Trophoblast cell (in vitro differentiated cells and primary cell): Measurements from ENCODE around the gene CFAP45.

Source experiments
- DNase-seq, 2 donors: peaks; one replicate each; pipeline ENCODE4 v3.0.0-alpha.2; 2016
- H2AFZ ChIP-seq: 2 replicates; pipeline ENCODE4 v1.6.1; 2013; ENCODE audit warnings: low read length, moderate library complexity, mild to moderate bottlenecking; ENCODE audit not compliant: insufficient read depth, poor library complexity
- H2AK5ac ChIP-seq: 2 replicates; pipeline ENCODE4 v1.6.1; 2013; ENCODE audit warnings: mild to moderate bottlenecking, low read length
- H2BK120ac ChIP-seq: 2 replicates; pipeline ENCODE4 v1.6.1; 2013; ENCODE audit warnings: low read length, mild to moderate bottlenecking, moderate library complexity; ENCODE audit not compliant: insufficient read depth, poor library complexity
- H2BK12ac ChIP-seq: 2 replicates; pipeline ENCODE4 v1.6.1; 2013; ENCODE audit warnings: mild to moderate bottlenecking, low read length, moderate library complexity
- H2BK5ac ChIP-seq: 2 replicates; pipeline ENCODE4 v1.6.1; 2013; ENCODE audit warnings: low read length, low read depth, moderate library complexity, mild to moderate bottlenecking; ENCODE audit not compliant: poor library complexity
- H3K14ac ChIP-seq: 2 replicates; pipeline ENCODE4 v1.6.1; 2013; ENCODE audit warnings: mild to moderate bottlenecking, low read length
- H3K18ac ChIP-seq: 2 replicates; pipeline ENCODE4 v1.6.1; 2013; ENCODE audit warnings: mild to moderate bottlenecking, low read length
- H3K23ac ChIP-seq: 2 replicates; pipeline ENCODE4 v1.6.1; 2013; ENCODE audit warnings: low read length
- H3K27ac ChIP-seq: 2 replicates; pipeline ENCODE4 v1.5.1; 2013; ENCODE audit warnings: low read depth, mild to moderate bottlenecking, inconsistent platforms, low read length, moderate library complexity
- H3K27me3 ChIP-seq: 2 replicates; pipeline ENCODE4 v1.6.1; 2013; ENCODE audit warnings: inconsistent platforms, mild to moderate bottlenecking, low read length, moderate library complexity; ENCODE audit not compliant: insufficient read depth
- H3K36me3 ChIP-seq, 2 experiments: 1 replicate in 1 of 2; 2 replicates in 1 of 2; pipeline ENCODE4 v1.6.1; 2013; ENCODE audit warnings: low read length in 2 of 2, mild to moderate bottlenecking in 2 of 2, moderate library complexity in 1 of 2; ENCODE audit not compliant: insufficient read depth in 2 of 2, control insufficient read depth in 1 of 2
- H3K4ac ChIP-seq: 2 replicates; pipeline ENCODE4 v1.6.1; 2013; ENCODE audit warnings: low read depth, mild to moderate bottlenecking, low read length, moderate library complexity
- H3K4me1 ChIP-seq, 2 experiments: 1 replicate in 1 of 2; 2 replicates in 1 of 2; pipeline ENCODE4 v1.6.1; 2013; ENCODE audit warnings: low read length in 2 of 2, mild to moderate bottlenecking in 2 of 2, moderate library complexity in 1 of 2; ENCODE audit not compliant: insufficient read depth in 2 of 2, control insufficient read depth in 1 of 2
- H3K4me2 ChIP-seq: 2 replicates; pipeline ENCODE4 v1.6.1; 2013; ENCODE audit warnings: inconsistent platforms, mild to moderate bottlenecking, low read length, moderate library complexity
- H3K4me3 ChIP-seq: 2 replicates; pipeline ENCODE4 v1.5.1; 2013; ENCODE audit warnings: mild to moderate bottlenecking, low read depth, low read length, inconsistent platforms
- H3K79me1 ChIP-seq: one replicate; pipeline ENCODE4 v1.6.1; 2013; ENCODE audit warnings: low read length
- H3K79me2 ChIP-seq: 2 replicates; pipeline ENCODE4 v1.6.1; 2013; ENCODE audit warnings: low read length, mild to moderate bottlenecking; ENCODE audit not compliant: control insufficient read depth, insufficient read depth, poor library complexity
- H3K9ac ChIP-seq: 2 replicates; pipeline ENCODE4 v1.6.1; 2013; ENCODE audit warnings: mild to moderate bottlenecking, low read length
- H3K9me3 ChIP-seq: 2 replicates; pipeline ENCODE4 v1.6.1; 2013; ENCODE audit warnings: low read depth, mild to moderate bottlenecking, control low read depth, inconsistent platforms, low read length; ENCODE audit not compliant: insufficient read depth
- H4K12ac ChIP-seq: 2 replicates; pipeline ENCODE4 v1.6.1; 2013; ENCODE audit warnings: low read depth, mild to moderate bottlenecking, low read length, moderate library complexity
- H4K8ac ChIP-seq: 2 replicates; pipeline ENCODE4 v1.6.1; 2013; ENCODE audit warnings: low read depth, mild to moderate bottlenecking, low read length, moderate library complexity
- H4K91ac ChIP-seq: one replicate; pipeline ENCODE4 v1.6.1; 2013; ENCODE audit warnings: low read depth, mild to moderate bottlenecking, low read length, moderate library complexity
- WGBS: extraction: QIAGEN DNeasy Blood & Tissue Kit; methylation state at CpG from one replicate; pipeline ENCODE4 v1.1.7; 2013; ENCODE audit warnings: missing lambda C conversion rate; ENCODE audit not compliant: insufficient read length, insufficient coverage; ENCODE audit errors: extremely low coverage; 5-methylcytosine and 5-hydroxymethylcytosine counted together

CFAP45 gene

DNA sequence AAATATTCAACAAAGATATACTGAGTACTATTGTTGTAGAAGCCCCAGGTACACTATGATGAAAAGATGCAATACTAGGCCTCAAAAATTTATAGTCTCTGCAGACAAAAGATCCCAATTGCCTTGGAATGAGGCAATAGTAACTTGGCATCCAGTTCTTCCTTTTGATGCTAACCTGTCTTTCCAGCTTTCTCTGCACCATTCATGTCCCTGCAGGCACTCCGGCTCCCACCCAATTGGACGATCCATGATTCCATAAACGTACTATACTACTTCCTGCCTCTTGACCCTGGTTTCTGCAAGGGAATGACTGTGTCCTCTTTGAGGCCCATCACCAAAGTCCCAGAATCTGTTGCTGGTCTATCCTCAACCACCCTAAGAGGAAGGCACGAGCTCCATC lies 33.4 kb upstream of the CFAP45 start:
- Histone ChIP-seq H2AK5ac (no peak overlapping the region), H3K79me2 (no peaks in the 10 kb centered on the region), H3K14ac (no peak overlapping the region), H2BK5ac (no peak overlapping the region), H3K9ac (no peak overlapping the region), H3K4me3 (no peak overlapping the region), H3K4me1 (peaks cover 3 to 11% of the 10 kb centered on the region in 2 experiments), H3K79me1 (no peaks in the 10 kb centered on the region), H3K23ac (no peak overlapping the region), H3K36me3 (peaks cover 7 to 9% of the 10 kb centered on the region in 2 experiments), H3K18ac (no peak overlapping the region), H3K4me2 (no peak overlapping the region), H4K8ac (no peak overlapping the region), H4K12ac (no peak overlapping the region), H3K27me3 (no peaks in the 10 kb centered on the region), H3K4ac (no peak overlapping the region), H2BK120ac (no peak overlapping the region), H2AFZ (no peak overlapping the region), H3K27ac (no peak overlapping the region), H4K91ac (no peak overlapping the region), H2BK12ac (no peak overlapping the region), H3K9me3 (peaks cover 2% of the 10 kb centered on the region)
- WGBS: no CpG with 5 or more reads among the region's 4 CpGs
- DNase-seq: peak in 1 of 2 donors; percentile 57

DNA sequence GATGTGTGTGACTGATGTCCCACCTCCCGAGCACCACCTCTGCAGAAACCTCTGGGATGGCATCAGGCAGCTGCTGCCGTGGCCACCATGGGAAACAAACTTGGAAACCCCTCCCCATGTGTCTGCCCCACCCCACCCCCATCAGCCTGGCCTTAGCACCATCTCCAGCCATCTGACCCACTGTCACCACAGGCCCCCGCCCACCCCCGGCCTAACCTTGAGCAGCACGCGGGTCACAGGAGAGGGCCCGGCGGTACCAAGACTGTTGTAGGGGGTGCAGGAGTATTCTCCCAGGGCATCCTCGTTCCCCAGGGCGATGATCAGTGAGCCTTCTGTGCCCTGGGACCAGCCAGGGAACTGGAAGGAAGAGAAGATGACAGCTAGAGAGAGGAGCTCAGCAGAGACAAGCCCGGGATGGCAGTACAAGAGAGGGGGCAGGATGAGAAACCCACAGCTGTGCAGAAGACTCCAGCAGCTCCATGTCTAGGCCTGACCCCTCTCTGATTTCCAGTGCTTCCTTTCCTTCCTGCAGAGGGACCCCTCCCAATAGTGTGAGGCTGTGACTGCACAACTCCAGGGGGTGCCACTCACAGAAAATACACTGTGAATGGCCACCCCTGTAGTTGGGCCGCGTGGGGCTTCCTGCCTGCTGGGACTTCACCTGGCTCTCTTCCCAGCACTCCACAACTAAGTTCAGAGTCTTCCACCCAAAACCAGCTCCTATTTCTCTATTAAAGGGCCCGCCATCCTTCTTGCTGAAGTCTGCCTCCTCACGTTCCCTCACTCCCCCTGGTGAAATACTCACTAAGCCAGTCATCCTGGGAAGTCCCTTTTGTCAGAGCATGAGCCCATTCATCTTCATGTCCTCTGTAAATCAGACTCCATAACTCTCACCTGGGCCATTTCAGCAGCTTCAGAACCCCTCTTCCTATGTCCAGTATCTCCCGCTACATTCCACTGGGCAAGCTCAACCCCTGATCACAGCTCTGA lies 32.6 kb upstream of the CFAP45 start:
- H2BK5ac ChIP-seq: no peak overlapping the region
- no peak overlapping the region for H2AFZ ChIP-seq
- H4K12ac ChIP-seq: no peak overlapping the region
- peaks cover 7 to 9% of the 10 kb centered on the region in 2 experiments for H3K36me3 ChIP-seq
- H3K18ac ChIP-seq: no peak overlapping the region
- H3K9ac ChIP-seq: no peak overlapping the region
- no peak overlapping the region for H4K8ac ChIP-seq
- no peak overlapping the region for H2BK120ac ChIP-seq
- H3K4me1 ChIP-seq: peaks cover 3 to 10% of the 10 kb centered on the region in 2 experiments
- no peak overlapping the region for H2BK12ac ChIP-seq
- no peak overlapping the region for H3K4ac ChIP-seq
- H3K79me1 ChIP-seq: no peaks in the 10 kb centered on the region
- no peak overlapping the region for H3K27ac ChIP-seq
- no peak overlapping the region for H4K91ac ChIP-seq
- H2AK5ac ChIP-seq: no peak overlapping the region
- no peaks in the 10 kb centered on the region for H3K27me3 ChIP-seq
- H3K9me3 ChIP-seq: peaks cover 2% of the 10 kb centered on the region
- no peak overlapping the region for H3K4me2 ChIP-seq
- no peak overlapping the region for H3K23ac ChIP-seq
- H3K14ac ChIP-seq: no peak overlapping the region
- DNase-seq: peak in 1 of 2 donors; percentile 48
- no CpG with 5 or more reads among the region's 16 CpGs for WGBS
- no peak overlapping the region for H3K4me3 ChIP-seq
- no peaks in the 10 kb centered on the region for H3K79me2 ChIP-seq

DNA sequence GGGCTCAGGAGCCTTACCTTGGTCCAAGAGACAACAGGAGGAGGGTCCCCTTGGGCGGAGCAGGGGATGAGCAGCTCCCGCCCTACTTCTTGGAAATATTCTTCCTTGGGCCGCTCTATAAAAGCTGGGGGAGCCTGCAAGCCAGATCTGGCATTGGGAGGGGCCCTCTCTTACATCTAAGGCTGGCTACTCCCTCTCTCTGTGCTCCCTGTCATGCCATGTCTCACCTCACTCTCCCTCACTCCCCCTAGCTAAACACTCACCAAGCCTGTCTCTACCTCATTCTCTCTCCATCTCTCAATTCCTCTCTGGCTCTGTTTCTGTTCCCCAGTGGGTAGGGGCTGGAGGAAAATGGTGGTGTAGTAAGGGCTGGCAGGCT lies 31.8 kb upstream of the CFAP45 start:
- H3K4me3 ChIP-seq: no peak overlapping the region
- H4K12ac ChIP-seq: no peak overlapping the region
- no peaks in the 10 kb centered on the region for H3K79me1 ChIP-seq

DNA sequence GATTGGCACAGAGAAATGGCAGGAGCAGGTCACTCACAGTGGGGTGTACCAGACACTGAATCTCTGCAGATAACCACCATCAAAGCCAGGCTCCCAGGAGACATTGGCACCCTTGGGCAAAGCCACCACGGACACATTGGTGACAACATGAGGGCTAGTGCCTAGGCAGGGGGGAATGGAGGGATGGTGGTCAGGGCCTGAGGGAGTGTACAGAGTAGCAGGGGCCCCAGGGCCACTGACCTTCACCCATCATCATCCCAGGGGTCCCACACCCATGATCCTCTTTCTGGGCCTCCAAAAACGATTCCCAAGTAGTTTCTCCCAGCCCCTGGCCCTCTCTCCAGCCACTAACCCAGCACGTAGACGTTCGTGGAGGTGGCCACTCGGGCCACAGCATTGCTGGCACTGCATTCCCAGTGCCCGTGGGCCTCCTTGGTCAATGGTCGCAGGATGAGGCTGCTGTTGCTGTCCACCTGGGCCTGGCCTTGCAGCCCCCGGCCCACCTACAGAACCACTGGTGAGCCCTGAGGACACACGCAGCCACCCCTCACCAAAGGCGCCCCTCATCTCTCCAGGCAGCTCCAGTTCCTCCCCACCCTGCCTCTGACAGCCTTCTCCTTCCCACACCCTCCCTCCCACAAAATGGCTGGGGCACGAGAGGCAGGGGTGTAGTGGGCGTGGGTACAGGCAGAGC lies 31.3 kb upstream of the CFAP45 start:
- Histone ChIP-seq H2BK5ac (no peak overlapping the region), H3K27ac (no peak overlapping the region), H3K27me3 (no peaks in the 10 kb centered on the region), H4K91ac (no peak overlapping the region), H3K4me2 (no peak overlapping the region), H2BK120ac (no peak overlapping the region), H3K18ac (no peak overlapping the region), H3K9me3 (peaks cover 2% of the 10 kb centered on the region), H3K4ac (no peak overlapping the region), H2AK5ac (no peak overlapping the region), H2BK12ac (no peak overlapping the region), H3K4me3 (no peak overlapping the region), H2AFZ (no peak overlapping the region), H3K23ac (no peak overlapping the region), H3K36me3 (peaks cover 12 to 14% of the 10 kb centered on the region in 2 experiments), H3K9ac (no peak overlapping the region), H3K79me2 (no peaks in the 10 kb centered on the region), H3K4me1 (peaks cover 3 to 10% of the 10 kb centered on the region in 2 experiments), H4K12ac (no peak overlapping the region), H4K8ac (no peak overlapping the region), H3K14ac (no peak overlapping the region), H3K79me1 (no peaks in the 10 kb centered on the region)
- no peak for DNase-seq
- WGBS: no CpG with 5 or more reads among the region's 13 CpGs

More for the DNA sequence above, 31.8 kb upstream of the CFAP45 start:
- Histone ChIP-seq H3K9ac (no peak overlapping the region), H4K91ac (no peak overlapping the region), H2AK5ac (no peak overlapping the region), H2AFZ (no peak overlapping the region), H3K18ac (no peak overlapping the region), H3K4ac (no peak overlapping the region), H4K8ac (no peak overlapping the region), H2BK120ac (no peak overlapping the region), H2BK5ac (no peak overlapping the region), H3K36me3 (peaks cover 12 to 14% of the 10 kb centered on the region in 2 experiments), H3K9me3 (peaks cover 2% of the 10 kb centered on the region), H3K27me3 (no peaks in the 10 kb centered on the region), H3K4me2 (no peak overlapping the region), H3K27ac (no peak overlapping the region), H3K4me1 (peaks cover 3 to 10% of the 10 kb centered on the region in 2 experiments), H2BK12ac (no peak overlapping the region), H3K23ac (no peak overlapping the region), H3K14ac (no peak overlapping the region), H3K79me2 (no peaks in the 10 kb centered on the region)
- no peak for DNase-seq
- no CpG with 5 or more reads among the region's 3 CpGs for whole genome bisulfite sequencing
